Endothelial cell (in vitro differentiated cells): ENCODE data around the gene ZNF574. TPM values are rescaled to one million over a fixed set of nuclear protein-coding genes. Genes with fewer than 3 reads are reported as not detected.
"Not testable (repeated sequence)": the region's sequence is repeated elsewhere in the genome, so short reads cannot be mapped to it uniquely, and the experiment has no call there.

Experiments used
- DNase-seq: peaks from one replicate; pipeline ENCODE4 v3.0.0; 2021; ENCODE audit warnings: low spot score
- H3K27ac Mint-ChIP-seq: one replicate; pipeline ENCODE4 v1.8.0; 2021; ENCODE audit warnings: mixed read lengths, inconsistent platforms; ENCODE audit not compliant: unreplicated experiment
- H3K27me3 Mint-ChIP-seq: one replicate; pipeline ENCODE4 v1.8.0; 2021; ENCODE audit warnings: mild to moderate bottlenecking, moderate library complexity, mixed read lengths, inconsistent platforms; ENCODE audit not compliant: unreplicated experiment
- H3K36me3 Mint-ChIP-seq: one replicate; pipeline ENCODE4 v1.8.0; 2021; ENCODE audit warnings: mild to moderate bottlenecking, low read depth, mixed read lengths, inconsistent platforms; ENCODE audit not compliant: unreplicated experiment
- H3K4me1 Mint-ChIP-seq: one replicate; pipeline ENCODE4 v1.8.0; 2021; ENCODE audit warnings: mild to moderate bottlenecking, mixed read lengths, inconsistent platforms; ENCODE audit not compliant: unreplicated experiment
- H3K4me3 Mint-ChIP-seq: one replicate; pipeline ENCODE4 v1.8.0; 2021; ENCODE audit warnings: mild to moderate bottlenecking, mixed read lengths, inconsistent platforms; ENCODE audit not compliant: unreplicated experiment
- H3K9me3 Mint-ChIP-seq: one replicate; pipeline ENCODE4 v1.8.0; 2021; ENCODE audit warnings: mixed read lengths, inconsistent platforms; ENCODE audit not compliant: unreplicated experiment
- CTCF ChIP-seq: fragments of 200-600 bp; sonication (generic); IDR thresholded peaks from one replicate; pipeline ENCODE4 v1.5.0; 2021; ENCODE audit warnings: antibody characterized with exemption; ENCODE audit not compliant: unreplicated experiment
- total RNA-seq: library from RNA; stranded (reverse); fragmentation: NEBNext Ultra II Directional; extraction: Animal tissue kit (Norgen Biotek cat#: 25700); gene quantifications from one replicate; pipeline ENCODE4 v1.2.1, GENCODE V29; 2021; ENCODE audit not compliant: unreplicated experiment

Gene ZNF574
- total RNA-seq, 1 donor from 2014 or later: 19.7 TPM

- Mint-ChIP-seq H3K9me3 (no peaks in the 10 kb centered on the region), H3K27me3 (no peaks in the 10 kb centered on the region), H3K27ac (no peak overlapping the region), H3K4me1 (no peaks in the 10 kb centered on the region), H3K36me3 (no peaks in the 10 kb centered on the region), H3K4me3 (no peak overlapping the region)
- no peak for DNase-seq
- no peak for TF ChIP-seq CTCF
Observed at GRCh38 chr19:42033413-42033812, 42.6 kb upstream of the ZNF574 start.

GRCh38 chr19:42034640-42035391, 41.1 kb upstream of the ZNF574 start:
- H3K9me3 Mint-ChIP-seq, H3K4me3 Mint-ChIP-seq, H3K4me1 Mint-ChIP-seq, H3K27ac Mint-ChIP-seq, H3K36me3 Mint-ChIP-seq, H3K27me3 Mint-ChIP-seq: not testable (repeated sequence)
- peak; percentile 64 for DNase-seq
- TF ChIP-seq CTCF: peak; percentile 86

- no peak for DNase-seq
- no peaks in the 10 kb centered on the region for H3K4me1 Mint-ChIP-seq
- no peak overlapping the region for H3K27ac Mint-ChIP-seq
- H3K4me3 Mint-ChIP-seq: no peak overlapping the region
- no peak for TF ChIP-seq CTCF
- no peaks in the 10 kb centered on the region for H3K9me3 Mint-ChIP-seq
- peaks cover 1% of the 10 kb centered on the region for H3K27me3 Mint-ChIP-seq
- peaks cover 5% of the 10 kb centered on the region for H3K36me3 Mint-ChIP-seq
Observed at GRCh38 chr19:42037649-42038048, 38.3 kb upstream of the ZNF574 start.

- H3K36me3 Mint-ChIP-seq: peaks cover 5% of the 10 kb centered on the region
- TF ChIP-seq CTCF: no peak
- no peak for DNase-seq
- H3K27me3 Mint-ChIP-seq: peaks cover 5% of the 10 kb centered on the region
- peak overlapping the region; percentile 21 for H3K4me3 Mint-ChIP-seq
- no peak overlapping the region for H3K27ac Mint-ChIP-seq
- no peaks in the 10 kb centered on the region for H3K4me1 Mint-ChIP-seq
- H3K9me3 Mint-ChIP-seq: no peaks in the 10 kb centered on the region
Observed at GRCh38 chr19:42038666-42039065, 37.3 kb upstream of the ZNF574 start.

GRCh38 chr19:42040031-42040430, 35.9 kb upstream of the ZNF574 start:
- H3K9me3 Mint-ChIP-seq: no peaks in the 10 kb centered on the region
- no peak for DNase-seq
- H3K27me3 Mint-ChIP-seq: peaks cover 5% of the 10 kb centered on the region
- peaks cover 5% of the 10 kb centered on the region for H3K36me3 Mint-ChIP-seq
- H3K4me3 Mint-ChIP-seq: no peak overlapping the region
- H3K27ac Mint-ChIP-seq: no peak overlapping the region
- no peaks in the 10 kb centered on the region for H3K4me1 Mint-ChIP-seq
- TF ChIP-seq CTCF: no peak

- not testable (repeated sequence) for H3K27me3 Mint-ChIP-seq, H3K4me3 Mint-ChIP-seq, H3K36me3 Mint-ChIP-seq, H3K4me1 Mint-ChIP-seq, H3K9me3 Mint-ChIP-seq, H3K27ac Mint-ChIP-seq, DNase-seq
Observed at GRCh38 chr19:42040491-42040890, 35.5 kb upstream of the ZNF574 start.
